Brain microvascular endothelial cell (primary cell): ENCODE data around the gene SERTAD1.
A peak's percentile ranks its signal among the peaks of the same experiment; 100 is the strongest.

Experiments
- DNase-seq: peaks from one replicate; pipeline ENCODE4 v3.0.0-alpha.2; 2020
- H3K27ac ChIP-seq: fragments of 250-450 bp; sonication (Bioruptor Pico); 2 replicates; pipeline ENCODE4 v1.5.1; 2020; ENCODE audit warnings: mild to moderate bottlenecking, moderate library complexity
- H3K27me3 ChIP-seq: fragments of 250-450 bp; sonication (Bioruptor Pico); replicated peaks from 2 replicates; pipeline ENCODE4 v1.5.1; 2020; ENCODE audit warnings: mild to moderate bottlenecking
- H3K36me3 ChIP-seq: fragments of 250-450 bp; sonication (Bioruptor Pico); replicated peaks from 2 replicates; pipeline ENCODE4 v1.5.1; 2020; ENCODE audit warnings: mild to moderate bottlenecking
- H3K4me3 ChIP-seq: 2 replicates; pipeline ENCODE4 v1.5.1; 2011; ENCODE audit warnings: low read depth, mild to moderate bottlenecking, control low read depth, low read length, moderate library complexity
- in situ Hi-C: cut with HindIII; loops from 2 replicates; pipeline ENCODE4 v1.10.0; 2017; ENCODE audit warnings: low sequenced_read_pairs, low pct_ligation_motif_present
- TF ChIP-seq, protein P1 (sequence below): IDR thresholded peaks from 2 replicates; pipeline ENCODE4 v1.5.1; 2011; ENCODE audit warnings: low read depth, mild to moderate bottlenecking, moderate library complexity, low read length, control low read depth, inconsistent platforms; ENCODE audit errors: missing control alignments

The SERTAD1 gene

DNA sequence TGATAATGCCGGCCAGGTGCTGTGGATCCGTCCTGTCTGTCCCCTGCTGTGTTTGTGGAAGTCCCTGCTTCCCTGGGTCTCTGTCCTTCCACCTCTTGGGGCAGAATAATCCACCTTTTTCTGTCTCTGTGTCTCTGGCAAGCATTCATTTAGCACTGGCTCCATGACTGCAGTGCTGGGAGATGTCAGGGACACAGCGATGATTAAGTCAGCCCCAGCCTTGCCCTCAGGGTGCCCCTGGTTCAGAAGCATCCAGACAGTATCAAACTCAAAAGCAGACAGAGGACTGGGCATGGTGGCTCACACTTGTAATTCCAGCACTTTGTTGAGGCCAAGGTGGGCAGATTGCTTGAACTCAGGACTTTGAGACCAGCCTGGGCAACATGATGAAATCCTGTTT, 37.3 kb downstream of the SERTAD1 start:
- Histone ChIP-seq H3K4me3 (no peak overlapping the region), H3K27me3 (no peaks in the 10 kb centered on the region), H3K36me3 (no peaks in the 10 kb centered on the region), H3K27ac (no peak overlapping the region)
- DNase-seq, result no peak
- in situ Hi-C loops, result no loop called here
- TF ChIP-seq, protein P1, sequence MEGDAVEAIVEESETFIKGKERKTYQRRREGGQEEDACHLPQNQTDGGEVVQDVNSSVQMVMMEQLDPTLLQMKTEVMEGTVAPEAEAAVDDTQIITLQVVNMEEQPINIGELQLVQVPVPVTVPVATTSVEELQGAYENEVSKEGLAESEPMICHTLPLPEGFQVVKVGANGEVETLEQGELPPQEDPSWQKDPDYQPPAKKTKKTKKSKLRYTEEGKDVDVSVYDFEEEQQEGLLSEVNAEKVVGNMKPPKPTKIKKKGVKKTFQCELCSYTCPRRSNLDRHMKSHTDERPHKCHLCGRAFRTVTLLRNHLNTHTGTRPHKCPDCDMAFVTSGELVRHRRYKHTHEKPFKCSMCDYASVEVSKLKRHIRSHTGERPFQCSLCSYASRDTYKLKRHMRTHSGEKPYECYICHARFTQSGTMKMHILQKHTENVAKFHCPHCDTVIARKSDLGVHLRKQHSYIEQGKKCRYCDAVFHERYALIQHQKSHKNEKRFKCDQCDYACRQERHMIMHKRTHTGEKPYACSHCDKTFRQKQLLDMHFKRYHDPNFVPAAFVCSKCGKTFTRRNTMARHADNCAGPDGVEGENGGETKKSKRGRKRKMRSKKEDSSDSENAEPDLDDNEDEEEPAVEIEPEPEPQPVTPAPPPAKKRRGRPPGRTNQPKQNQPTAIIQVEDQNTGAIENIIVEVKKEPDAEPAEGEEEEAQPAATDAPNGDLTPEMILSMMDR, result no peak

DNA sequence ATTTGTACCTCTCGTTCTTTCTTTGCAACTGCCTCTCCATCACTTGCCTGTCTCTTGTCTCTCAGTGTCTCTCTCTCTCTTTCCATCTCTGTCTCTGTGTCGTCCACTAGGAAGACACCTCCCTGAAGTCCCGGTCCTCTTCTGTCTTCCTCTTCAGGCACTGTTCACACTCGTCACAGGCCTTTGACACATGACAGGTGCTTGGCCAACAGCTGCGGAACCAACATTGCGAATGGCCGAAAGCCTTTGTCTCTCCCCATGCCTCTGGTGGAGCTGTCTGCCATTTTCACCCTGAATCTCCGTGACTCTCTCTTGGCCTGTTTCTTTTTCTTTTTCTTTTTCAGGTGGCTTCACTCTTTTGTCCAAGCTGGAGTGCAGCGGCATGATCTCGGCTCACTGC, 38.6 kb downstream of the SERTAD1 start:
- Histone ChIP-seq H3K36me3 (no peaks in the 10 kb centered on the region), H3K27ac (no peak overlapping the region), H3K4me3 (no peak overlapping the region), H3K27me3 (no peaks in the 10 kb centered on the region)
- DNase-seq, result no peak
- TF ChIP-seq, protein P1, result no peak
- in situ Hi-C loops, result no loop called here

DNA sequence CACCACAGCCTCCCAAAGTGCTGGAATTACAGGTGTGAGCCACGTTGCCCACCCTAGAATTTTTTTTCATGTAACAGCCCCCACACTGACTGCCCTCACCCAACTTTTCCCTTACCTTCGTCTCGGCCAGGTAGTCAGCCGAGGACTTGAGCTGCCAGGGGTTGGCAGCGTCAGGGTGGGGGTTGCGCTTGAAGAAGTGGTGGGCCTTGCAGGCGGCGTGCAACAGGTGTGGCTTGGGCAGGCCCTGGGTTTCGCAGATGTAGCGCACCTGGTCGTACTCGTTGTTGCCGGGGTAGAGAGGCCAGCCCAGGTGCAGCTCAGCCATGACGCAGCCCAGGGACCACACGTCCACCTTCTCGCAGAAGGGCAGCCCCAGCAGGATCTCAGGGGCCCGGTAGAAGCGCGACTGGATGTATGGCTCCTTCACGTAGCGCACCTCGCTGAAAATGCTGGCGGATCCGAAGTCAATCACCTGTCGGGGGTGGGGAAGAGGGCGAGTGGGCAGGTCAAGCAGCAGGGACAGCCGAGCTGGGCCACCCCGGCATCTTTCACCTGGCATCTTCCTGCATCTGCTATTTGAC, 42.0 kb downstream of the SERTAD1 start:
- in situ Hi-C loops, result no loop called here
- no peaks in the 10 kb centered on the region for H3K27me3 ChIP-seq
- DNase-seq, result no peak
- H3K4me3 ChIP-seq, result no peak overlapping the region
- TF ChIP-seq, protein P1, result no peak
- peaks cover 4% of the 10 kb centered on the region for H3K36me3 ChIP-seq
- H3K27ac ChIP-seq, result no peak overlapping the region

DNA sequence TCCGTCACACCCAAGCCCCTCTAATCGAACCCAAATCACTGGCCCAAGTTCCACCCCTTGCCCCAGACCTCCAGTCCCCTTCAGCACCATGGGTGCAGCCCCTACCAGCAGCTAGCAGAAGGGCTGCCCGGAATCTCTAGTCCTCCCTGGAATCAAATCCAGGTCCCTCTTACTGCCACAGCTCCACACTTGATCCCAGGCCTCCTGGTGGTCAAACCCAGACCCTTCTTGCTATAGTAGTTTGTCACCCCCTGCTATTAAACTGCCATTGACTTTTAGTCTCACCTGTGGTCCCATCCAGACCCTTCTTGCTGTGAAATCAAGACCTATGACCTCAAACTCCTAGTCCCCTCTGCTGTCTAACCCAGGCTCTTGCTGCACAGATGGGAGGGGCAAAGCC, 44.5 kb downstream of the SERTAD1 start:
- TF ChIP-seq, protein P1, result peak; percentile 40
- Histone ChIP-seq H3K4me3 (no peak overlapping the region), H3K36me3 (peaks cover 13% of the 10 kb centered on the region), H3K27ac (no peak overlapping the region), H3K27me3 (no peaks in the 10 kb centered on the region)
- no peak for DNase-seq
- in situ Hi-C loops, result no loop called here

DNA sequence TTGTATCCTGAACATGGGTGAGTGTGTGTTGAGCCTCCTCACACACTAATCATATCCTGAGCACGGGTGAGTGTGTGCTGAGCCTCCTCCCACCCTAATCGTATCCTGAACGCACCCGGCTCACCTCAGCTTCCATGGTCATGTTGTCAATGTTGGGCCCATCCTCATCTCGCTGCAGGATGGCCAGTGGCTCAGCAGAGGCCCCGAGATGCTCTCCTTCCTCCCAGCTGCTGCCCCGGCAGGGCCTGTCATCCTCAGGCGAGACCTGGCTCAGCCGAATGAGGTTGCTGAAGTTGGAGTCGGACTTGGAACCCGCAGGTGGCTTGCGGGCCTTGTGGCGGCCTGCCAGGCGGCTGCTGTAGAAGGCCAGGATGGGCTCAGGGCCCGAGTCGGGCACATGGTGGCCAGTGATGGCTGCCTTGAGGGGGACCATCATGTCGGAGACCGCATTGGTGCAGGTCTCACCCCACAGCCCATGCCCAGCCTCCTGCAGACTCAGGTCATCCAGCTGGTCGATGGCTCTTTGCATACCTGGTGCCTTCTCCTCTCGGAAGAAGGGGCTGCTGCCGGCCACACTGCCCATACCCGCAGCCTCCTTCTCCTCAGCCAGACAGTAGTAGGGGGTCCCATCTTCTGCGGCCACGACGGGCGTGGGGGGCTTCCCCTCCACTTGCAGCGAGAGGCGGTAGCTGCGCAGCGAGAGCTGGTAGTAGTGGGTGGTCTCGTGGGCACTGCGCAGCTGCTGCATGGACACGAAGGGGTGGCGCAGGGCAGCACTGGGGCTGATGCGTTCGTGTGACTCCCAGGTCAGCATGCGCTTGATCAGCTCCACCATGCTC, 45.4 kb downstream of the SERTAD1 start:
- in situ Hi-C loops, result no loop called here
- no peak for DNase-seq
- Histone ChIP-seq H3K4me3 (no peak overlapping the region), H3K36me3 (peaks cover 13% of the 10 kb centered on the region), H3K27me3 (no peaks in the 10 kb centered on the region), H3K27ac (no peak overlapping the region)
- TF ChIP-seq, protein P1, result no peak
